ENCODE data around the gene TMEM165. TPM values are rescaled to one million over a fixed set of nuclear protein-coding genes. Genes with fewer than 3 reads are reported as not detected.

Gene TMEM165
- total and polyA plus RNA-seq, 2 donors (not counting 1 experiment from before 2014, with no cell fraction given) = 26.3 to 110 TPM

DNA sequence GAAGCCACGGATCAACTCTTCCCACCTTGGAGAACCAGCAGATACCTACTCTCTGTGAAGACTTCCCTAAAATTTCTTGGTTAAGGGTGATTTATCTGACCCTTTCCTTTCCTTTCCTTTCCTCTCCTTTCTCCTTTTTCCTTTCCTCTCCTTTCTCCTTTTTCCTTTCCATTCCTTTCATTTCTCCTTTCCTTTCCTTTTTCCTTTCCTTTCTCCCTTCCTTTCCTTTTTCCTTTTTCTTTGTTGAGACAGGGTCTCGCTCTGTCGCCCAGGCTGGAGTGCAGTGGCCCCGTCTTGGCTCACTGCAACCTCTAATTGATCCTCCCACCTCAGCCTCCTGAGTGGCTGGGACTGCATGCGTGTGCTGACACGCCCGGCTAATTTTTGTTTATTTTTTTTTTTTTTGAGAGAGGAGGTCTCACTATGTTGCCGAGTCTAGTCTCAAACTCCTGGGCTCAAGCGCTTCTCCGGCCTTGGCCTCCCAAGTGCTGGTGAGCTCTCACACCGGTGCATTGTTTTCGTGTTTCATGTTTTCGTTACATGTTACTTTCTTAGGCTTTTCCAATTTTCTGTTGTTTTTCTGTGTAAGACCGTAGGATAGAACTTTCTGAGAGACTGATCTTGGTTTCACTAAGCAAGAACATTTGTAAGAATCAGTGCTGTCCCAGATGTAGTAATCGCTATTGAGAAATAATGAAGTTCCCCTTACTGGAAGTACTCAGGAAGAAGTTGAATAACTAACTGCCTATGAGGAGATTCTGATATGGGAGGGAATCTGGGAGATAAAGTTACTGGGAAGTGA is 2.0 kb downstream of the TMEM165 start:
- H3K9ac ChIP-seq (ENCODE audit: low read length) = peak overlapping the region; percentile 76
- peaks cover 56% of the 10 kb centered on the region for H3K79me2 ChIP-seq (ENCODE audit: control insufficient read depth, insufficient read depth, low read length)
- DNase-seq (peak; percentile 19), ATAC-seq (ENCODE audit: low read depth) (no peak)
- H3K4me1 ChIP-seq (ENCODE audit: control insufficient read depth in 2 of 2, insufficient read depth in 2 of 2, low read length in 2 of 2) = peaks cover 28 to 33% of the 10 kb centered on the region in 2 donors
- peaks cover 44% of the 10 kb centered on the region for H4K20me1 ChIP-seq (ENCODE audit: control insufficient read depth, insufficient read depth, low read length, poor library complexity, severe bottlenecking)
- peak overlapping the region; percentile 86 for H3K4me3 Mint-ChIP-seq
- H3K4me1 Mint-ChIP-seq = peaks cover 46% of the 10 kb centered on the region
- H2AFZ ChIP-seq (ENCODE audit: insufficient read depth, low read depth, low read length, poor library complexity, severe bottlenecking) = no peak overlapping the region
- H3K27me3 Mint-ChIP-seq = no peaks in the 10 kb centered on the region
- H3K36me3 ChIP-seq (replicated peaks in 1 of 2; ENCODE audit: control extremely low read depth in 1 of 2, control insufficient read depth in 1 of 2, extremely low read depth in 1 of 2, insufficient read depth in 2 of 2, low read length in 1 of 2) = peaks cover 0 to 3% of the 10 kb centered on the region in 2 experiments
- TF ChIP-seq EZH2 (IDR thresholded peaks at IDR 0.05; ENCODE audit: borderline replicate concordance, insufficient read depth, low read depth, low read length, poor library complexity, severe bottlenecking) (no peak), CTCF (IDR thresholded peaks at IDR 0.05) (no peak)
- peak overlapping the region in 1 of 2 donors; percentile 45 for H3K27ac ChIP-seq (ENCODE audit: low read length in 2 of 2)
- no peaks in the 10 kb centered on the region for H3K9me3 ChIP-seq (ENCODE audit: control extremely low read depth in 1 of 3, control insufficient read depth in 2 of 3, insufficient read depth in 1 of 3, low read length in 2 of 3)
- no peaks in the 10 kb centered on the region for H3K9me3 Mint-ChIP-seq (ENCODE audit: insufficient read depth)
- intact Hi-C loops (cut with micrococcal nuclease) = loop anchor here (5.0 to 10.0 kb wide), 4 partner anchors 1067 to 1580 kb away; partner anchors contain the start of genes CHIC2, NOA1, POLR2B and REST
- H3K4me2 ChIP-seq (replicated peaks; ENCODE audit: low read depth, low read length, poor library complexity, severe bottlenecking) = peak overlapping the region; percentile 87
- 56% methylated on average over 8 of the region's 15 CpGs for WGBS (ENCODE audit: insufficient coverage)
- peak overlapping the region; percentile 67 to 94 (median 77) for H3K4me3 ChIP-seq (ENCODE audit: control extremely low read depth in 1 of 5, extremely low read depth in 1 of 5, insufficient read depth in 1 of 5, low read depth in 2 of 5, low read length in 4 of 5)
- CTCF ChIA-PET = interaction anchor here (1.8 to 2.3 kb wide), 2 partner anchors 11 to 52 kb away, joined by 7 to 20 read pairs; partner anchors contain the start of gene SRD5A3
- POLR2A ChIA-PET = no interaction called here
- peak overlapping the region; percentile 79 for H3K27ac Mint-ChIP-seq
- H3K27me3 ChIP-seq (replicated peaks in 1 of 4; ENCODE audit: control extremely low read depth in 1 of 4, control insufficient read depth in 3 of 4, insufficient read depth in 4 of 4, low read length in 3 of 4) = no peaks in the 10 kb centered on the region

Data from B cell (primary cell).